ENCODE measurements around the gene SLC35F1.

Gene SLC35F1

GRCh38 chr6:118147511-118147910 is 240.4 kb downstream of the SLC35F1 start:
- H2BK120ac ChIP-seq (ENCODE audit: low read depth, low read length) = no peak overlapping the region
- H3K9ac ChIP-seq (ENCODE audit: low read depth, low read length, poor library complexity) = no peak overlapping the region
- no peak overlapping the region for H3K4ac ChIP-seq (ENCODE audit: low read length)
- peaks cover 0 to 3% of the 10 kb centered on the region in 2 donors for H3K4me1 ChIP-seq (ENCODE audit: control insufficient read depth in 2 of 2, insufficient read depth in 1 of 2, low read depth in 1 of 2, low read length in 2 of 2)
- WGBS, 2 donors (ENCODE audit: extremely low coverage in 2 of 2, insufficient read length in 2 of 2, insufficient replicate concordance in 1 of 2) = no CpG with 5 or more reads among the region's 5 CpGs
- H3K14ac ChIP-seq (ENCODE audit: low read length) = no peak overlapping the region
- H3K9me3 ChIP-seq (replicated peaks in 1 of 2; ENCODE audit: control insufficient read depth in 2 of 2, insufficient read depth in 1 of 2, low read depth in 1 of 2, low read length in 2 of 2) = no peaks in the 10 kb centered on the region
- no peaks in the 10 kb centered on the region for H3K79me1 ChIP-seq (ENCODE audit: low read depth, low read length)
- H2AFZ ChIP-seq (ENCODE audit: low read length) = no peak overlapping the region
- DNase-seq (ENCODE audit: low spot score) = no peak
- H2BK12ac ChIP-seq (ENCODE audit: low read length) = no peak overlapping the region
- no peak overlapping the region for H3K18ac ChIP-seq (ENCODE audit: low read length)
- no peak overlapping the region for H3K27ac ChIP-seq (replicated peaks; ENCODE audit: low read length)
- no peak overlapping the region for H3K23ac ChIP-seq (ENCODE audit: low read depth, low read length, poor library complexity)
- H3K36me3 ChIP-seq (replicated peaks in 1 of 2; ENCODE audit: control insufficient read depth in 2 of 2, insufficient read depth in 2 of 2, low read length in 2 of 2) = no peaks in the 10 kb centered on the region
- no peak overlapping the region for H2BK15ac ChIP-seq (ENCODE audit: low read length)
- H2AK5ac ChIP-seq (ENCODE audit: low read depth, low read length) = no peak overlapping the region
- H4K8ac ChIP-seq (ENCODE audit: low read depth, low read length) = no peak overlapping the region
- no peak overlapping the region for H3K4me3 ChIP-seq (ENCODE audit: low read length in 2 of 2)
- H3K4me2 ChIP-seq (ENCODE audit: insufficient read depth, low read length, poor library complexity, severe bottlenecking) = no peak overlapping the region
- no peak overlapping the region for H2BK5ac ChIP-seq (ENCODE audit: low read length)
- H4K91ac ChIP-seq (ENCODE audit: low read depth, low read length, poor library complexity) = no peak overlapping the region
- no peaks in the 10 kb centered on the region for H3K27me3 ChIP-seq (ENCODE audit: control insufficient read depth in 3 of 3, insufficient read depth in 3 of 3, low read depth in 1 of 3, low read length in 3 of 3)

- no peak overlapping the region for H3K4me3 ChIP-seq (ENCODE audit: low read length in 2 of 2)
- no peak overlapping the region for H3K18ac ChIP-seq (ENCODE audit: low read length)
- no CpG with 5 or more reads among the region's 2 CpGs for WGBS, 2 donors (ENCODE audit: extremely low coverage in 2 of 2, insufficient read length in 2 of 2, insufficient replicate concordance in 1 of 2)
Observed at GRCh38 chr6:118148561-118148960, 241.5 kb downstream of the SLC35F1 start.

GRCh38 chr6:118152524-118152923 is 245.5 kb downstream of the SLC35F1 start:
- Histone ChIP-seq H3K79me1 (ENCODE audit: low read depth, low read length) (no peaks in the 10 kb centered on the region), H2BK5ac (ENCODE audit: low read length) (no peak overlapping the region), H3K27me3 (ENCODE audit: control insufficient read depth in 3 of 3, insufficient read depth in 3 of 3, low read depth in 1 of 3, low read length in 3 of 3) (no peaks in the 10 kb centered on the region), H2BK120ac (ENCODE audit: low read depth, low read length) (no peak overlapping the region), H4K91ac (ENCODE audit: low read depth, low read length, poor library complexity) (no peak overlapping the region), H3K36me3 (replicated peaks in 1 of 2; ENCODE audit: control insufficient read depth in 2 of 2, insufficient read depth in 2 of 2, low read length in 2 of 2) (peaks cover 0 to 19% of the 10 kb centered on the region in 2 donors), H2BK15ac (ENCODE audit: low read length) (no peak overlapping the region), H3K27ac (replicated peaks; ENCODE audit: low read length) (no peak overlapping the region), H3K9me3 (replicated peaks in 1 of 2; ENCODE audit: control insufficient read depth in 2 of 2, insufficient read depth in 1 of 2, low read depth in 1 of 2, low read length in 2 of 2) (peaks cover 0 to 11% of the 10 kb centered on the region in 2 donors), H2AK5ac (ENCODE audit: low read depth, low read length) (no peak overlapping the region), H3K14ac (ENCODE audit: low read length) (no peak overlapping the region), H3K4me3 (ENCODE audit: low read length in 2 of 2) (no peak overlapping the region), H3K18ac (ENCODE audit: low read length) (no peak overlapping the region), H3K4me2 (ENCODE audit: insufficient read depth, low read length, poor library complexity, severe bottlenecking) (no peak overlapping the region), H3K9ac (ENCODE audit: low read depth, low read length, poor library complexity) (no peak overlapping the region), H3K4me1 (ENCODE audit: control insufficient read depth in 2 of 2, insufficient read depth in 1 of 2, low read depth in 1 of 2, low read length in 2 of 2) (peaks cover 0 to 3% of the 10 kb centered on the region in 2 donors), H2AFZ (ENCODE audit: low read length) (no peak overlapping the region), H4K8ac (ENCODE audit: low read depth, low read length) (no peak overlapping the region), H3K23ac (ENCODE audit: low read depth, low read length, poor library complexity) (no peak overlapping the region), H3K4ac (ENCODE audit: low read length) (no peak overlapping the region), H2BK12ac (ENCODE audit: low read length) (no peak overlapping the region)
- DNase-seq (ENCODE audit: low spot score) = no peak

More at GRCh38 chr6:118148561-118148960, 241.5 kb downstream of the SLC35F1 start:
- Histone ChIP-seq H2BK12ac (ENCODE audit: low read length) (no peak overlapping the region), H3K36me3 (replicated peaks in 1 of 2; ENCODE audit: control insufficient read depth in 2 of 2, insufficient read depth in 2 of 2, low read length in 2 of 2) (no peaks in the 10 kb centered on the region), H2AK5ac (ENCODE audit: low read depth, low read length) (no peak overlapping the region), H3K9me3 (replicated peaks in 1 of 2; ENCODE audit: control insufficient read depth in 2 of 2, insufficient read depth in 1 of 2, low read depth in 1 of 2, low read length in 2 of 2) (no peaks in the 10 kb centered on the region), H3K27ac (replicated peaks; ENCODE audit: low read length) (no peak overlapping the region), H3K23ac (ENCODE audit: low read depth, low read length, poor library complexity) (no peak overlapping the region), H3K4me2 (ENCODE audit: insufficient read depth, low read length, poor library complexity, severe bottlenecking) (no peak overlapping the region), H3K9ac (ENCODE audit: low read depth, low read length, poor library complexity) (no peak overlapping the region), H3K4me1 (ENCODE audit: control insufficient read depth in 2 of 2, insufficient read depth in 1 of 2, low read depth in 1 of 2, low read length in 2 of 2) (peaks cover 0 to 3% of the 10 kb centered on the region in 2 donors), H3K4ac (ENCODE audit: low read length) (no peak overlapping the region), H2BK15ac (ENCODE audit: low read length) (no peak overlapping the region), H2AFZ (ENCODE audit: low read length) (no peak overlapping the region), H4K91ac (ENCODE audit: low read depth, low read length, poor library complexity) (no peak overlapping the region), H3K79me1 (ENCODE audit: low read depth, low read length) (no peaks in the 10 kb centered on the region), H3K27me3 (ENCODE audit: control insufficient read depth in 3 of 3, insufficient read depth in 3 of 3, low read depth in 1 of 3, low read length in 3 of 3) (no peaks in the 10 kb centered on the region), H2BK5ac (ENCODE audit: low read length) (no peak overlapping the region), H4K8ac (ENCODE audit: low read depth, low read length) (no peak overlapping the region), H3K14ac (ENCODE audit: low read length) (no peak overlapping the region), H2BK120ac (ENCODE audit: low read depth, low read length) (no peak overlapping the region)
- DNase-seq (ENCODE audit: low spot score) = no peak

GRCh38 chr6:118161343-118161742 is 254.3 kb downstream of the SLC35F1 start:
- Histone ChIP-seq H4K8ac (ENCODE audit: low read depth, low read length) (no peak overlapping the region), H3K4me2 (ENCODE audit: insufficient read depth, low read length, poor library complexity, severe bottlenecking) (no peak overlapping the region), H3K9me3 (replicated peaks in 1 of 2; ENCODE audit: control insufficient read depth in 2 of 2, insufficient read depth in 1 of 2, low read depth in 1 of 2, low read length in 2 of 2) (peaks cover 0 to 3% of the 10 kb centered on the region in 2 donors), H3K23ac (ENCODE audit: low read depth, low read length, poor library complexity) (no peak overlapping the region), H3K4me3 (ENCODE audit: low read length in 2 of 2) (no peak overlapping the region), H3K79me1 (ENCODE audit: low read depth, low read length) (no peaks in the 10 kb centered on the region), H3K27me3 (ENCODE audit: control insufficient read depth in 3 of 3, insufficient read depth in 3 of 3, low read depth in 1 of 3, low read length in 3 of 3) (no peaks in the 10 kb centered on the region), H2BK15ac (ENCODE audit: low read length) (no peak overlapping the region), H2AFZ (ENCODE audit: low read length) (no peak overlapping the region), H3K14ac (ENCODE audit: low read length) (no peak overlapping the region), H3K18ac (ENCODE audit: low read length) (no peak overlapping the region), H2AK5ac (ENCODE audit: low read depth, low read length) (no peak overlapping the region), H3K4ac (ENCODE audit: low read length) (no peak overlapping the region), H2BK120ac (ENCODE audit: low read depth, low read length) (no peak overlapping the region), H2BK12ac (ENCODE audit: low read length) (no peak overlapping the region), H4K91ac (ENCODE audit: low read depth, low read length, poor library complexity) (no peak overlapping the region), H3K9ac (ENCODE audit: low read depth, low read length, poor library complexity) (no peak overlapping the region), H3K4me1 (ENCODE audit: control insufficient read depth in 2 of 2, insufficient read depth in 1 of 2, low read depth in 1 of 2, low read length in 2 of 2) (peaks cover 0 to 2% of the 10 kb centered on the region in 2 donors), H3K36me3 (replicated peaks in 1 of 2; ENCODE audit: control insufficient read depth in 2 of 2, insufficient read depth in 2 of 2, low read length in 2 of 2) (no peaks in the 10 kb centered on the region), H2BK5ac (ENCODE audit: low read length) (no peak overlapping the region), H3K27ac (replicated peaks; ENCODE audit: low read length) (no peak overlapping the region)
- no CpG with 5 or more reads among the region's 1 CpG for WGBS, 2 donors (ENCODE audit: extremely low coverage in 2 of 2, insufficient read length in 2 of 2, insufficient replicate concordance in 1 of 2)
- no peak for DNase-seq (ENCODE audit: low spot score)

Data from neuronal stem cell (in vitro differentiated cells).